Endometrium (tissue), 2 donors: ENCODE measurements around the gene JADE2.
"Not testable (repeated sequence)": the region's sequence is repeated elsewhere in the genome, so short reads cannot be mapped to it uniquely, and the experiment has no call there.

Source experiments
- FAIRE-seq: peaks from 2 replicates; lab custom pipeline; 2012; peaks lifted over from hg19 to GRCh38; lab: Jason Lieb, UNC
- donor health status: control.
- donor health status: control.

Gene JADE2

GRCh38 chr5:134524826-134525682 lies at the start of gene JADE2:
Gene JADE2, plus strand, starts transcription at chr5:134525670. Its CDS starts 10,188 bp downstream, at chr5:134535858.
- FAIRE-seq = no peak

- FAIRE-seq = no peak
Measured at GRCh38 chr5:134477462-134478245, 47.8 kb upstream of the JADE2 start.

- FAIRE-seq = no peak
Measured at GRCh38 chr5:134479839-134480238, 45.6 kb upstream of the JADE2 start.

- FAIRE-seq = no peak
Measured at GRCh38 chr5:134489227-134489944, 36.1 kb upstream of the JADE2 start.

GRCh38 chr5:134490255-134490924 lies 35.1 kb upstream of the JADE2 start:
- no peak for FAIRE-seq

GRCh38 chr5:134490925-134491271 lies 34.6 kb upstream of the JADE2 start:
- no peak for FAIRE-seq

- no peak for FAIRE-seq
Measured at GRCh38 chr5:134491841-134492442, 33.5 kb upstream of the JADE2 start.

- no peak for FAIRE-seq
Measured at GRCh38 chr5:134492568-134492967, 32.9 kb upstream of the JADE2 start.

- FAIRE-seq = no peak
Measured at GRCh38 chr5:134493461-134494055, 31.9 kb upstream of the JADE2 start.

- no peak for FAIRE-seq
Measured at GRCh38 chr5:134494780-134495179, 30.7 kb upstream of the JADE2 start.

GRCh38 chr5:134499905-134500304 lies 25.6 kb upstream of the JADE2 start:
- not testable (repeated sequence) for FAIRE-seq

- no peak for FAIRE-seq
Measured at GRCh38 chr5:134500699-134501430, 24.6 kb upstream of the JADE2 start.

- FAIRE-seq = no peak
Measured at GRCh38 chr5:134502259-134502658, 23.2 kb upstream of the JADE2 start.

GRCh38 chr5:134503088-134503936 lies 22.2 kb upstream of the JADE2 start:
- FAIRE-seq = no peak

GRCh38 chr5:134503937-134504437 lies 21.5 kb upstream of the JADE2 start:
- FAIRE-seq = no peak

GRCh38 chr5:134504629-134505300 lies 20.7 kb upstream of the JADE2 start:
- no peak for FAIRE-seq

- FAIRE-seq = no peak
Measured at GRCh38 chr5:134506054-134507039, 19.1 kb upstream of the JADE2 start.

- no peak for FAIRE-seq
Measured at GRCh38 chr5:134507452-134507851, 18.0 kb upstream of the JADE2 start.
